ENCODE measurements around the gene ABHD1. TPM values are rescaled to one million over a fixed set of nuclear protein-coding genes. Genes with fewer than 3 reads are reported as not detected.

Gene ABHD1
- total RNA-seq, 1 donor from 2014 or later: not detected

- no peak for DNase-seq (ENCODE audit: low read depth)
- TF ChIP-seq, protein P1, sequence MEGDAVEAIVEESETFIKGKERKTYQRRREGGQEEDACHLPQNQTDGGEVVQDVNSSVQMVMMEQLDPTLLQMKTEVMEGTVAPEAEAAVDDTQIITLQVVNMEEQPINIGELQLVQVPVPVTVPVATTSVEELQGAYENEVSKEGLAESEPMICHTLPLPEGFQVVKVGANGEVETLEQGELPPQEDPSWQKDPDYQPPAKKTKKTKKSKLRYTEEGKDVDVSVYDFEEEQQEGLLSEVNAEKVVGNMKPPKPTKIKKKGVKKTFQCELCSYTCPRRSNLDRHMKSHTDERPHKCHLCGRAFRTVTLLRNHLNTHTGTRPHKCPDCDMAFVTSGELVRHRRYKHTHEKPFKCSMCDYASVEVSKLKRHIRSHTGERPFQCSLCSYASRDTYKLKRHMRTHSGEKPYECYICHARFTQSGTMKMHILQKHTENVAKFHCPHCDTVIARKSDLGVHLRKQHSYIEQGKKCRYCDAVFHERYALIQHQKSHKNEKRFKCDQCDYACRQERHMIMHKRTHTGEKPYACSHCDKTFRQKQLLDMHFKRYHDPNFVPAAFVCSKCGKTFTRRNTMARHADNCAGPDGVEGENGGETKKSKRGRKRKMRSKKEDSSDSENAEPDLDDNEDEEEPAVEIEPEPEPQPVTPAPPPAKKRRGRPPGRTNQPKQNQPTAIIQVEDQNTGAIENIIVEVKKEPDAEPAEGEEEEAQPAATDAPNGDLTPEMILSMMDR (IDR thresholded peaks at IDR 0.05; ENCODE audit: insufficient read depth, low read length, poor library complexity, severe bottlenecking): no peak
- Histone ChIP-seq H3K4me3 (ENCODE audit: low read depth, low read length) (no peak overlapping the region), H3K36me3 (ENCODE audit: control insufficient read depth, insufficient read depth, low read length) (peaks cover 2% of the 10 kb centered on the region), H3K27me3 (ENCODE audit: control insufficient read depth, insufficient read depth, low read length) (peaks cover 20% of the 10 kb centered on the region)
These were observed 2.7 kb downstream of the ABHD1 start for GRCh38 chr2:27126252-27126710.

DNA sequence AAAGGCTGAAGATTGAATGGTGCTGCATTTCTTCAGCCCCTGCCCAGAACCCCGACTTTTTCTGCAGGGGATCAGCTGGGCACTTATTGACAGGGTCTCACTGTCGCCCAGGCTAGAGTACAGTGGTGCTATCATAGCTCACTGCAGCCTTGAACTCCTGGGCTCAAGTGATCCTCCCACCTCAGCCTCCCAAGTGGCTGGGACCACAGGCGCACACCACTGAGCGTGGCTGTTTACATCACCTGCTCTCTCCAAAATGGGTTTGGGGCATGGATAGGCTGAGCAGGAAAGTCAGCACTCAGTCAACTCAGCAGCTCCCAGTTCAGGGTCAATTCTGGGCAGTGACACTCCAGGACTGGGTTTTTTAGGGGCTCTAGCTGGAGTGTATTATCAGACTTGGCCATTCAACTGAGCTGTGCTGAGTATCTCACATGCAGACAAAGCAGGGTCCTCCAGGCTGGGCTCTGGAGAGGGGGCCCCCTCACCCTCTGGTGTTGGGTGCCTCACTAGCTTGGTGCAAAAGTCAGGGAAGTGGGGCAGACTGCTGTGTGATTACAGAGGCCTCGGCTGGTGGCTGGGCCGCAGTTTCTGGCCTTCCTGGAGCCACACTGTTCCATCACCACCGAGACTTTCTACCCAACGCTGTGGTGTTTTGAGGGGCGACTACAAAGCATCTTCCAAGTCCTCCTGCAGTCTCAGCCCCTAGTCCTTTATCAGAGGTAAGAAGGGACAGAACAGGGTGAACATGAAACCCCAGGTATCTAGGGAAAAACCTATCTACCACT, 4.5 kb downstream of the ABHD1 start:
- Histone ChIP-seq H3K4me3 (ENCODE audit: low read depth, low read length) (no peak overlapping the region), H3K27me3 (ENCODE audit: control insufficient read depth, insufficient read depth, low read length) (peaks cover 8% of the 10 kb centered on the region), H3K36me3 (ENCODE audit: control insufficient read depth, insufficient read depth, low read length) (peaks cover 4% of the 10 kb centered on the region)
- TF ChIP-seq, protein P1 (IDR thresholded peaks at IDR 0.05; ENCODE audit: insufficient read depth, low read length, poor library complexity, severe bottlenecking): no peak
- no peak for DNase-seq (ENCODE audit: low read depth)

DNA sequence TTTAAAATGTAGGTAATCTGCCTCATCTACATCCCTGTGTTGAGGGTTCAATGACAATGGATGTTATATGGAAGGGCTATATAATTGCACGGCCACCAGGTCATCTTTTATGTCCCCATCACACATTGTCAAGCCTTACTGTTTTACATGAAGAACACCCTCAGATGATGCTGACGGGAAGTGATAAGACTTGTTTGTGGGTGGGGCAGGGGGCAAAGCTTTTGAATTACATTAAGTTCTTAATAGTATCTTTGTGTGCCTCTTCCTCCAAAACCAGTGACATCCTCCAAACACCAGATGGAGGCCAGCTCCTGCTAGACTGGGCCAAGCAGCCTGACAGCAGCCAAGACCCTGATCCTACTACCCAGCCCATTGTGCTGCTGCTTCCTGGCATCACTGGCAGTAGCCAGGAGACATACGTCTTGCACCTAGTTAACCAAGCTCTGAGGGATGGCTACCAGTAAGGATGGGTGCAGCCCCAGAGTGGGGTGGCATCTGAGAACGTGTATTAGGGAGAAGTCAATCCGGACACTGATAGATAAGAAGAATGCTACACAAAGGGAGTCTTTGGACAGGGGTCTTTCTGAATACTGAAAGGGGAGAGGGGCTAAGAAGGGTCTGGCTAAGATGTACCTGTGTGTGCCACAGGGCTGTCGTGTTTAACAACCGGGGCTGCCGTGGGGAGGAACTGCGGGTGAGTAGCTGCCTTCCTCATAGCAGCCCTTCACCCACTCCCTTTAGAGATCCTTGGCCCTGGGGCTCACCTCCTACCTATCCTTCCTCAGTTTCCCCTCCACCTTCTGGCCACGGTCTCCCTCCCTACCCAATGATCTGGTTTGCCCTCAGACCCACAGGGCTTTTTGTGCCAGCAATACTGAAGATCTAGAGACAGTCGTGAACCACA, 5.3 kb downstream of the ABHD1 start:
- Histone ChIP-seq H3K27me3 (ENCODE audit: control insufficient read depth, insufficient read depth, low read length) (peaks cover under 1% of the 10 kb centered on the region), H3K36me3 (ENCODE audit: control insufficient read depth, insufficient read depth, low read length) (peaks cover 4% of the 10 kb centered on the region), H3K4me3 (ENCODE audit: low read depth, low read length) (no peak overlapping the region)
- no peak for DNase-seq (ENCODE audit: low read depth)
- TF ChIP-seq, protein P1 (IDR thresholded peaks at IDR 0.05; ENCODE audit: insufficient read depth, low read length, poor library complexity, severe bottlenecking): no peak

- Histone ChIP-seq H3K36me3 (ENCODE audit: control insufficient read depth, insufficient read depth, low read length) (peaks cover 4% of the 10 kb centered on the region), H3K27me3 (ENCODE audit: control insufficient read depth, insufficient read depth, low read length) (no peaks in the 10 kb centered on the region), H3K4me3 (ENCODE audit: low read depth, low read length) (no peak overlapping the region)
- no peak for DNase-seq (ENCODE audit: low read depth)
- TF ChIP-seq, protein P1 (IDR thresholded peaks at IDR 0.05; ENCODE audit: insufficient read depth, low read length, poor library complexity, severe bottlenecking): no peak
These were observed 6.8 kb downstream of the ABHD1 start for GRCh38 chr2:27130396-27130795.

DNA sequence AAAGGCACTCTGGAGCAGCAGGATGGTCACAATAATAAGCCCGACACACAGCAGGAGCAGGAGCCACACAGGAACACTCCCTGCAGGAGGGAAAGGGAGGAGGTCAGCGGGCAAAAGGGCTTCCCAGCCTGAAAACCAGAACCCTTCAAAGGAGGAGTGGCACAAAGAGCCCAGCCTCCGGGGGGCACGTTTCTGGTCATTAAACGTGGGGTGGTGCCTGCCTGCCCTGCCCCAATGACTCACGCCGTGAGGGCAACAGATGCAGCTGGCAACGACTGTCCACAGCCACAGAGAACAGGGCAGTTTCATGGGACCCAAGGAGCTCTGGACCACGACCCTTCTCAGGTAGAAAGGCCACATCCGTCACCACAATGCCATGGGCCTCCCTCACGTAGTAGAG, 7.8 kb downstream of the ABHD1 start:
- Histone ChIP-seq H3K27me3 (ENCODE audit: control insufficient read depth, insufficient read depth, low read length) (no peaks in the 10 kb centered on the region), H3K36me3 (ENCODE audit: control insufficient read depth, insufficient read depth, low read length) (peaks cover 4% of the 10 kb centered on the region), H3K4me3 (ENCODE audit: low read depth, low read length) (no peak overlapping the region)
- DNase-seq (ENCODE audit: low read depth): no peak
- TF ChIP-seq, protein P1 (IDR thresholded peaks at IDR 0.05; ENCODE audit: insufficient read depth, low read length, poor library complexity, severe bottlenecking): no peak

All from kidney epithelial cell (primary cell).